Activated CD8-positive, alpha-beta memory T cell treated with anti-CD3 and anti-CD28 coated beads for 36 hours (primary cell): Measurements from ENCODE around the gene RPE65. TPM values are rescaled to one million over a fixed set of nuclear protein-coding genes. Genes with fewer than 3 reads are reported as not detected.

Source experiments
- CTCF ChIA-PET: fragments of 350-600 bp; sonication (Branson Sonifier 250); formaldehyde crosslinking; loops from one replicate; lab custom pipeline; 2021; ENCODE audit warnings: antibody characterized with exemption; lab: Charles Lee
- POLR2A ChIA-PET: fragments of 350-600 bp; sonication (Branson Sonifier 250); formaldehyde crosslinking; loops from one replicate; lab custom pipeline; 2021; ENCODE audit warnings: antibody characterized with exemption; lab: Charles Lee
- total RNA-seq, 2 experiments: library from RNA; stranded (reverse); gene quantifications; one replicate each; pipeline ENCODE4 v1.2.3, GENCODE V29; 2021

The RPE65 gene
- total RNA-seq, 2 experiments from 2014 or later = not detected

DNA sequence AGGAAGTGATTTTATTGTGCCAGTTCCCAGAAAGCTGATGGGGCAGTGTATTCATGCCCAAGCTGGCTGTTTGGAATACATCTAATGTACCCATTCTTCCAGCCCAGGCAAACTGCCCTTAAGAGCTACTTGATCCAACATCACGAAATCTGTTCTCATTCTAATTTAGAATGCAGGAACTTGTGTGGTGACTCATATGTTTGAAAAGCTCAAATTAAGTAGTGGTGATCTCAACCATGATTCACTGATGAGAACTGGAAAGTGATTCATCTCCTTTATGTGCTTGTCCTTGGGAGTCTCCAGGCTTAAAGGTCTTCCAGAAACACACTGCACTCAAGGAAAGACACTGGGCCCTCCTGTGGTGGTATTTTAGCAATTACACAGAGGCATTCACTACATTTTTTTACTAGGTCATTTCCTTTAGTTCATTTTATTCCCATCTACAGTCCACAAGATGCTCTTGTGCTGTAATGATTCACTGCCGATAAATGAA lies 65.4 kb downstream of the RPE65 start:
- POLR2A ChIA-PET = no interaction called here
- CTCF ChIA-PET = no interaction called here

DNA sequence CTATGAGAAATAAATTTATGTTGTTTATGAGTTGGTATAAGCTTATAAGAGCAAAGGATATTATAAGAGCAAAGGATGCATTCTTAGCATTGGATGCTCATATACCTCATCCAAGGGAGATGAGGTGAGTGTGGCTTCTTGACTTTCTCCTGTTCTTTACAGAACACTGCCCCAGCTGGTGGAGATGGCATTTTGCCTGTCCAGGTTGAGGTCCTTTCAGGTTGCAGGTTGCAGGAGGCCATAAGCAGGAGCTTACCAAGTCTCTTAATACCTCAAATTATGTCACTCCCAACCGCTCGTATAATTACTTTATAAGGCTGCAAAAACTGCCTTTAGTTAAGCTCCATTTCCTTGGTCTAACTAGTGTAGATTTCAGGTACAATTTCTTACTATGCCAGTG lies 66.7 kb downstream of the RPE65 start:
- ChIA-PET POLR2A (no interaction called here), CTCF (no interaction called here)

DNA sequence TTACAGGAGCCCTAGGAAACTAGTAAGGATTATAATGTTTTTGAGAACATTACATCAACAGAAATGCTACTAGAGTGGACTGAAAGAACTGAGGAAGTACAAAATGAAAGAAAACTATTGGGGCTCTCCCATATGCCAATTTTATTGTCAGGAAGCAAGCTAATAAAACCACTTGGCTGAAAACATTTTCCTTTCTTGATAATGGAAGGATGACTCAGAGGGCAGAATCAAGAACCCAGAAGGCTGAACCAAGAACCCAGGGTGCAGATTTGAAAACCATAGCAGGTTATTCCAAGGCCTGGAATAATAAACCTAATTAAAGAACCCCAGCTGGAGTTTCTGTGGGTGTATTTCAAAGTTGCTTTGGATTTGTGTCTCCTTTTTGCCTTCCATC lies 70.7 kb downstream of the RPE65 start:
- CTCF ChIA-PET = no interaction called here
- POLR2A ChIA-PET = no interaction called here

Other genes starting within 250 kb of the RPE65 start
- not detected for gene WLS, start 217.4 kb downstream of the RPE65 start, total RNA-seq
- 10 to 100 TPM; 13.0 to 13.5 TPM for gene DEPDC1, start 47.1 kb upstream of the RPE65 start, total RNA-seq